Naive B cell (primary cell): ENCODE measurements around the gene ELF4. TPM values are rescaled to one million over a fixed set of nuclear protein-coding genes. Genes with fewer than 3 reads are reported as not detected.
A peak's percentile ranks its signal among the peaks of the same experiment; 100 is the strongest.

Source experiments
- ATAC-seq, 2 donors: fragments of 150-1000 bp; cut with Tn5 transposase; 2 replicates each; pipeline ENCODE4 v1.10.0; 2021; ENCODE audit warnings: low read depth in 2 of 2, mild to moderate bottlenecking in 2 of 2, moderate library complexity in 2 of 2
- DNase-seq: peaks from one replicate; pipeline ENCODE4 v3.0.0; 2022
- H3K27ac Mint-ChIP-seq, 6 donors: one replicate each; pipeline ENCODE4 v1.8.0; 2020 to 2022; ENCODE audit warnings: mild to moderate bottlenecking in 6 of 6, mixed read lengths in 6 of 6, moderate library complexity in 5 of 6, inconsistent platforms in 2 of 6
- H3K27me3 Mint-ChIP-seq, 3 donors: one replicate each; pipeline ENCODE4 v1.8.0; 2021 to 2022; ENCODE audit warnings: mixed read lengths in 3 of 3, mild to moderate bottlenecking in 1 of 3
- H3K36me3 Mint-ChIP-seq, 2 donors: one replicate each; pipeline ENCODE4 v1.8.0; 2020 to 2022; ENCODE audit warnings: mixed read lengths in 2 of 2, inconsistent platforms in 1 of 2, mild to moderate bottlenecking in 1 of 2
- H3K4me1 Mint-ChIP-seq, 3 donors: one replicate each; pipeline ENCODE4 v1.8.0; 2020 to 2022; ENCODE audit warnings: mixed read lengths in 3 of 3, inconsistent platforms in 1 of 3, mild to moderate bottlenecking in 1 of 3, moderate library complexity in 1 of 3
- H3K4me3 Mint-ChIP-seq, 8 donors: one replicate each; pipeline ENCODE4 v1.8.0; 2020 to 2022; ENCODE audit warnings: mild to moderate bottlenecking in 8 of 8, mixed read lengths in 8 of 8, moderate library complexity in 8 of 8, inconsistent platforms in 2 of 8
- H3K9me3 Mint-ChIP-seq, 7 donors: one replicate each; pipeline ENCODE4 v1.8.0; 2020 to 2022; ENCODE audit warnings: mixed read lengths in 7 of 7, mild to moderate bottlenecking in 5 of 7, inconsistent platforms in 2 of 7, moderate library complexity in 1 of 7
- polyA plus RNA-seq, 6 donors: library from polyadenylated mRNA; unstranded; fragments of 300-500 nt; fragmentation: Illumina TruSeq; gene quantifications; one replicate each; pipeline ENCODE4 v1.2.3, GENCODE V29; 2021; ENCODE audit warnings: low read depth in 6 of 6

ELF4 gene
- polyA plus RNA-seq = 10 to 100 TPM in 2 of 6 donors, 1 to 10 TPM in 4; 8.7 to 15.4 (median 9.7) TPM

- peak within 1 kb of the TSS; percentile 83 to 95 (median 92) for H3K4me3 Mint-ChIP-seq
- H3K27ac Mint-ChIP-seq = peak within 1 kb of the TSS in 5 of 6 donors; percentile 77 to 95 (median 91)
- H3K36me3 Mint-ChIP-seq = no peaks in the 10 kb centered on the region
- H3K9me3 Mint-ChIP-seq = peaks cover 0 to 3% (median 0%) of the 10 kb centered on the region in 7 donors
- H3K4me1 Mint-ChIP-seq = peaks cover 20 to 45% (median 41%) of the 10 kb centered on the region in 3 donors
- ATAC-seq = peak; percentile 57 to 65
- peak; percentile 48 for DNase-seq
- no peaks in the 10 kb centered on the region for H3K27me3 Mint-ChIP-seq
These were observed at the start of gene ELF4 for GRCh38 chrX:130110379-130111219. Gene ELF4, minus strand, starts transcription at chrX:130110497. Its CDS starts 29,167 bp downstream, at chrX:130081330.

GRCh38 chrX:130159776-130160175 lies 49.5 kb upstream of the ELF4 start:
- H3K9me3 Mint-ChIP-seq = no peaks in the 10 kb centered on the region
- H3K4me3 Mint-ChIP-seq = no peak overlapping the region
- H3K4me1 Mint-ChIP-seq = peaks cover 0 to 4% (median 1%) of the 10 kb centered on the region in 3 donors
- no peaks in the 10 kb centered on the region for H3K36me3 Mint-ChIP-seq
- H3K27me3 Mint-ChIP-seq = no peaks in the 10 kb centered on the region
- no peak overlapping the region for H3K27ac Mint-ChIP-seq
- ATAC-seq (no peak), DNase-seq (no peak)

GRCh38 chrX:130158311-130158710 lies 48.0 kb upstream of the ELF4 start:
- Mint-ChIP-seq H3K36me3 (no peaks in the 10 kb centered on the region), H3K9me3 (no peaks in the 10 kb centered on the region), H3K4me3 (no peak overlapping the region), H3K4me1 (peaks cover 0 to 4% (median 0%) of the 10 kb centered on the region in 3 donors), H3K27ac (no peak overlapping the region), H3K27me3 (no peaks in the 10 kb centered on the region)
- ATAC-seq (no peak), DNase-seq (no peak)

GRCh38 chrX:130155564-130155963 lies 45.3 kb upstream of the ELF4 start:
- Mint-ChIP-seq H3K4me3 (no peak overlapping the region), H3K27ac (no peak overlapping the region), H3K9me3 (no peaks in the 10 kb centered on the region), H3K4me1 (no peaks in the 10 kb centered on the region), H3K27me3 (no peaks in the 10 kb centered on the region), H3K36me3 (no peaks in the 10 kb centered on the region)
- DNase-seq = no peak
- ATAC-seq = no peak

- H3K27ac Mint-ChIP-seq = no peak overlapping the region
- peaks cover 0 to 2% (median 0%) of the 10 kb centered on the region in 7 donors for H3K9me3 Mint-ChIP-seq
- DNase-seq (no peak), ATAC-seq (no peak)
- no peaks in the 10 kb centered on the region for H3K27me3 Mint-ChIP-seq
- H3K4me3 Mint-ChIP-seq = no peak overlapping the region
- peaks cover 6 to 21% of the 10 kb centered on the region in 2 donors for H3K36me3 Mint-ChIP-seq
- no peaks in the 10 kb centered on the region for H3K4me1 Mint-ChIP-seq
These were observed 37.3 kb upstream of the ELF4 start for GRCh38 chrX:130147631-130148030.

- H3K36me3 Mint-ChIP-seq = peaks cover 6 to 21% of the 10 kb centered on the region in 2 donors
- peaks cover 0 to 2% (median 0%) of the 10 kb centered on the region in 7 donors for H3K9me3 Mint-ChIP-seq
- ATAC-seq = no peak
- H3K27ac Mint-ChIP-seq = peak overlapping the region in 1 of 6 donors; percentile 30
- DNase-seq = no peak
- no peak overlapping the region for H3K4me3 Mint-ChIP-seq
- H3K4me1 Mint-ChIP-seq = no peaks in the 10 kb centered on the region
- H3K27me3 Mint-ChIP-seq = no peaks in the 10 kb centered on the region
These were observed 34.8 kb upstream of the ELF4 start for GRCh38 chrX:130145123-130145522.

GRCh38 chrX:130144509-130144908 lies 34.2 kb upstream of the ELF4 start:
- Mint-ChIP-seq H3K9me3 (peaks cover 0 to 2% (median 0%) of the 10 kb centered on the region in 7 donors), H3K27me3 (no peaks in the 10 kb centered on the region), H3K4me1 (no peaks in the 10 kb centered on the region), H3K36me3 (peaks cover 6 to 21% of the 10 kb centered on the region in 2 donors), H3K4me3 (no peak overlapping the region), H3K27ac (no peak overlapping the region)
- ATAC-seq = no peak
- no peak for DNase-seq

- Mint-ChIP-seq H3K27ac (no peak overlapping the region), H3K27me3 (no peaks in the 10 kb centered on the region), H3K4me1 (no peaks in the 10 kb centered on the region), H3K9me3 (peaks cover 0 to 2% (median 0%) of the 10 kb centered on the region in 7 donors), H3K36me3 (peaks cover 14 to 22% of the 10 kb centered on the region in 2 donors), H3K4me3 (no peak overlapping the region)
- ATAC-seq (no peak), DNase-seq (no peak)
These were observed 29.3 kb upstream of the ELF4 start for GRCh38 chrX:130139474-130140201.

GRCh38 chrX:130136961-130137360 lies 26.7 kb upstream of the ELF4 start:
- no peak for ATAC-seq
- no peak overlapping the region for H3K27ac Mint-ChIP-seq
- H3K36me3 Mint-ChIP-seq = peaks cover 8 to 12% of the 10 kb centered on the region in 2 donors
- H3K9me3 Mint-ChIP-seq = no peaks in the 10 kb centered on the region
- H3K4me1 Mint-ChIP-seq = no peaks in the 10 kb centered on the region
- H3K27me3 Mint-ChIP-seq = no peaks in the 10 kb centered on the region
- no peak overlapping the region for H3K4me3 Mint-ChIP-seq
- no peak for DNase-seq

GRCh38 chrX:130136496-130136895 lies 26.2 kb upstream of the ELF4 start:
- H3K4me1 Mint-ChIP-seq = no peaks in the 10 kb centered on the region
- H3K4me3 Mint-ChIP-seq = no peak overlapping the region
- H3K27ac Mint-ChIP-seq = no peak overlapping the region
- ATAC-seq = no peak
- no peaks in the 10 kb centered on the region for H3K9me3 Mint-ChIP-seq
- no peaks in the 10 kb centered on the region for H3K27me3 Mint-ChIP-seq
- H3K36me3 Mint-ChIP-seq = peaks cover 8 to 12% of the 10 kb centered on the region in 2 donors
- no peak for DNase-seq

- ATAC-seq = no peak
- no peak overlapping the region for H3K4me3 Mint-ChIP-seq
- H3K27me3 Mint-ChIP-seq = no peaks in the 10 kb centered on the region
- H3K4me1 Mint-ChIP-seq = no peaks in the 10 kb centered on the region
- no peak overlapping the region for H3K27ac Mint-ChIP-seq
- peaks cover 0 to 4% of the 10 kb centered on the region in 2 donors for H3K36me3 Mint-ChIP-seq
- no peaks in the 10 kb centered on the region for H3K9me3 Mint-ChIP-seq
- DNase-seq = no peak
These were observed 20.7 kb upstream of the ELF4 start for GRCh38 chrX:130130990-130131389.

- DNase-seq = no peak
- peaks cover 0 to 2% (median 0%) of the 10 kb centered on the region in 3 donors for H3K4me1 Mint-ChIP-seq
- H3K36me3 Mint-ChIP-seq = no peaks in the 10 kb centered on the region
- peak overlapping the region in 1 of 8 donors; percentile 22 for H3K4me3 Mint-ChIP-seq
- H3K9me3 Mint-ChIP-seq = peaks cover 0 to 2% (median 0%) of the 10 kb centered on the region in 7 donors
- ATAC-seq = no peak
- H3K27me3 Mint-ChIP-seq = peaks cover 0 to 8% (median 0%) of the 10 kb centered on the region in 3 donors
- H3K27ac Mint-ChIP-seq = no peak overlapping the region
These were observed 15.0 kb upstream of the ELF4 start for GRCh38 chrX:130125091-130125874.

GRCh38 chrX:130124577-130124976 lies 14.3 kb upstream of the ELF4 start:
- ATAC-seq (no peak), DNase-seq (no peak)
- peaks cover 0 to 2% (median 0%) of the 10 kb centered on the region in 7 donors for H3K9me3 Mint-ChIP-seq
- no peak overlapping the region for H3K27ac Mint-ChIP-seq
- peaks cover 0 to 8% (median 0%) of the 10 kb centered on the region in 3 donors for H3K27me3 Mint-ChIP-seq
- H3K36me3 Mint-ChIP-seq = no peaks in the 10 kb centered on the region
- peaks cover 0 to 4% (median 0%) of the 10 kb centered on the region in 3 donors for H3K4me1 Mint-ChIP-seq
- H3K4me3 Mint-ChIP-seq = no peak overlapping the region
